GM06990 (cell line): ENCODE results near the gene NME8.

Experiments used
- DNase-seq: peaks from one replicate; pipeline ENCODE4 v3.0.0-alpha.2; 2011; ENCODE audit not compliant: insufficient read length; ENCODE audit errors: extremely low read depth
- H3K27me3 ChIP-seq: replicated peaks from 2 replicates; pipeline ENCODE4 v1.6.0; 2011; ENCODE audit warnings: low read length; ENCODE audit not compliant: control insufficient read depth, insufficient read depth
- H3K36me3 ChIP-seq: 2 replicates; pipeline ENCODE4 v1.5.1; 2011; ENCODE audit warnings: low read length; ENCODE audit not compliant: control insufficient read depth, insufficient read depth
- H3K4me3 ChIP-seq: replicated peaks from 2 replicates; pipeline ENCODE4 v1.5.1; 2011; ENCODE audit warnings: low read depth, mild to moderate bottlenecking, control low read depth, low read length
- TF ChIP-seq, protein P1 (sequence below): IDR thresholded peaks from 2 replicates; pipeline ENCODE4 v1.5.1; 2011; ENCODE audit warnings: low read length, control low read depth, mild to moderate bottlenecking, inconsistent platforms; ENCODE audit not compliant: insufficient read depth, poor library complexity, severe bottlenecking

The NME8 gene

DNA sequence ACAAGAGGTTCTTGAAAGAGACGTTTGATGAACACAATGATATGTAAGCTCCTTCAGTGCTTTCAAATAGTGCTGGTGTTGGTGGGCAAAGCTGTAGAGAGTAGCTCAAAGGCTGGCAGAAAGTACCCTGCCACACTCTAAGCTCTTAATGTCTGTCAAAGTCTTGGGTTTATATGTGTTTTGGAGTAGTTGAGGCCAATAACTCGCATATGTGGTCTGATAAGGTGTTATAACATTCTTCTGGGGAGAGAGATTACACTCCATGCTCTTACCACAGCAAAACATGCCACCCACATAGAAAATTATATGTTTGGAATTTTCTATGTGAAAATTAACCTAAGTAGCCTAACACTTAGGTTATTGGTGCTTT, 30.8 kb upstream of the NME8 start:
- H3K27me3 ChIP-seq, result no peaks in the 10 kb centered on the region
- no peak for DNase-seq
- H3K36me3 ChIP-seq, result no peaks in the 10 kb centered on the region
- H3K4me3 ChIP-seq, result no peak overlapping the region
- TF ChIP-seq, protein P1, sequence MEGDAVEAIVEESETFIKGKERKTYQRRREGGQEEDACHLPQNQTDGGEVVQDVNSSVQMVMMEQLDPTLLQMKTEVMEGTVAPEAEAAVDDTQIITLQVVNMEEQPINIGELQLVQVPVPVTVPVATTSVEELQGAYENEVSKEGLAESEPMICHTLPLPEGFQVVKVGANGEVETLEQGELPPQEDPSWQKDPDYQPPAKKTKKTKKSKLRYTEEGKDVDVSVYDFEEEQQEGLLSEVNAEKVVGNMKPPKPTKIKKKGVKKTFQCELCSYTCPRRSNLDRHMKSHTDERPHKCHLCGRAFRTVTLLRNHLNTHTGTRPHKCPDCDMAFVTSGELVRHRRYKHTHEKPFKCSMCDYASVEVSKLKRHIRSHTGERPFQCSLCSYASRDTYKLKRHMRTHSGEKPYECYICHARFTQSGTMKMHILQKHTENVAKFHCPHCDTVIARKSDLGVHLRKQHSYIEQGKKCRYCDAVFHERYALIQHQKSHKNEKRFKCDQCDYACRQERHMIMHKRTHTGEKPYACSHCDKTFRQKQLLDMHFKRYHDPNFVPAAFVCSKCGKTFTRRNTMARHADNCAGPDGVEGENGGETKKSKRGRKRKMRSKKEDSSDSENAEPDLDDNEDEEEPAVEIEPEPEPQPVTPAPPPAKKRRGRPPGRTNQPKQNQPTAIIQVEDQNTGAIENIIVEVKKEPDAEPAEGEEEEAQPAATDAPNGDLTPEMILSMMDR, result no peak

DNA sequence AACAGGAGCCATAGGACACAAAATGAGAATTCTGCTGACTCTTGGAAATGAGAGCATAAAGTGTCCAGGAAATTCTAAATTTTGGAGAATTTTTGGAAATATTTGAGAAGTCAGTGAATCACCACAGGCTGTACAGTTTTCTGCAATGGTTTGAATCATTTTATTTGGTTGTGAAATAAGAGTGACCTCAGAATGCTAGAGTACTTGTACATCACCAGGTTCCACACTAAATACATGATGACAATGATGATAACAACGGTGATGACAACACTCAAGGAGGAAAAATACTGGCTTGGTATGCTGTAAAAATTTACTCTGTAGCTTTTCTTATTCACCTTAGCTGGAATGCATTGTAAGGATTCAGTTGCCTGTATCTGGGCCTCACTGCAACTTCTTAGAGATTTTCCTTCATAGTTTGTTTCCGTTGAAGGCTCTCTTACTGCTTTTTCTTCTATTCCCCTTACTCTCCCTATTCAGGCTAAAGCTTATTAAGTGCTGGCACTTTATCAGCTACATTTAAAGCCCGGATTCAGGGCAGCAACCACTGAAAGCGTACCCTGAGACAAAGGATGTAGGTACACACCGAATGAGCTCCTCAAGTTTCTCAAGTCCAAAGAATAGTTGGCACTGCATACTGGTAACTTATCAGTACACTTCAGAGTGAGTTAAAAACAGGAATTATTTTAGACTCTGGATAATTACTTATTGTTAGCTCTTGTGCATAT, 30.2 kb upstream of the NME8 start:
- TF ChIP-seq, protein P1, result no peak
- H3K27me3 ChIP-seq, result no peaks in the 10 kb centered on the region
- no peaks in the 10 kb centered on the region for H3K36me3 ChIP-seq
- DNase-seq, result no peak
- H3K4me3 ChIP-seq, result no peak overlapping the region

DNA sequence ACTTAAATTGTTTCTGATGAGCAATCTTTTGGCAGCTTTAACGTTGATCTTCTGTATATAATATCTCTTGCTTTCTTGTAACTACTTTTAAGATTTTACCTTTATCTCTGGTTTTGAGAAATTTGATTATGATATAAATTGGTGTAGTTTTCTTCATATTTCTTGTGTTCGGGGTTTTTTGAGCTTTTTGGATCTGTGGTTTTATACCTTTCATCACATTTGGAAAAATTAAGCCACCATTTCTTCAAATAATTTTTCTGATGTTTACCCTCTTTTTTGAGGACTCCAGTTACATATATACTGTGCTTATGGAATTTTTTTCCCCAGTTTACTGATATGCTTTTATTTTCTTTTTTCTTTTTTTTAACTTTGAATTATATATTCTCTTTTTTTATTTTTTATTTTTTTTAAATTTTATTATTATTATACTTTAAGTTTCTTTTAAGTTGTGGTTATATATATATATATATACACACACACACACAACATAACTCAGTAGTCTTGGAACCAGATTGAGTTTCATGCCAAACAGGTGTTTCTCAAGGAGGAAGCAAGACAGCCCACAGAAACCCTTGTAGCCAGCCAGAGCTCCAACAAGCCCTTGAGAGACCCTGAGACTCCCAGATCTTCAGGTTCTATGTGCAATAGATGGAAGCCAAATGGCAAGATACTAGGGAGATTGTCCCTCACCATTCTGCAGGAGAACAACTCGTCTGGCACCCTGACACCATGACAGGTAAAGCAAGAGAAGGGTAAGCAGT, 27.5 kb upstream of the NME8 start:
- Histone ChIP-seq H3K4me3 (peak overlapping the region; percentile 32), H3K27me3 (no peaks in the 10 kb centered on the region), H3K36me3 (no peaks in the 10 kb centered on the region)
- DNase-seq, result peak; percentile 46
- TF ChIP-seq, protein P1, result no peak

DNA sequence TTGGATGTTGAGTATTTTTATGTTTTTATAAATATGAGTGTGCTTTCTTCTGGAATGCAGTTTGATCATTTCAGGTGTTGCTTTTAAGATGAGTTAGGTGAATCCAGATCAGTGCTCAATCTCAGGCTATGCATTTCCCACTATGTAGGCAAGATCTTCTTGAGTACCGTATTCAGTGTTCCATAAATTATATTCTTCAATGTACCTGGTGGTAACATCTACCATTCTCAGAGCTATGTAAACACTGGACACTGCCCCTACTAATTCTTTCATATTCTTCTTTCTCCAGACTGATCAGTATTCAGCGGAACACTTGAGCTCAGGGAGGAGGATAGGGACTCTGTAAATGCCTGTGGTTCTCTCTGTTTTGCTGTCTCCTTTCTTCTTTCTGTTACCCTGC, 25.5 kb upstream of the NME8 start:
- H3K4me3 ChIP-seq, result no peak overlapping the region
- TF ChIP-seq, protein P1, result no peak
- H3K36me3 ChIP-seq, result no peaks in the 10 kb centered on the region
- no peak for DNase-seq
- H3K27me3 ChIP-seq, result no peaks in the 10 kb centered on the region

DNA sequence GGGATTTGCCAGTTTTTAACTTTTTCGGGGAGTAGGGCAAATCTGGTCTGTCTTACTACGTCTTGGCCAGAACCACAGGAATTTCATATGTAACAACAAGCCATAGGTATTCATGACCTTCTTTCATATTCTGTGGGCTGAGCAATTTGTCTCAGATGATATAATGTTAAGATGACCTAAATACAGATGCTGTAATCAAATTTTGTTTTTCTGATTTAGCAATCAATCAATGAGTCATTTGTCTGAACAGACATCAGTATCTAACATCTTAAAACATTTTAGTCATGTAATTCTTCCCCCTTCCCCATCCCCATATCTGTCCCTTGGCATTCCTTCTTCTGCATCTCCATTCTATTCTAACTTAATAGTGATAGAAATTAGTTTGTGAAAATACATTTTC, 24.8 kb upstream of the NME8 start:
- Histone ChIP-seq H3K36me3 (no peaks in the 10 kb centered on the region), H3K4me3 (no peak overlapping the region), H3K27me3 (no peaks in the 10 kb centered on the region)
- no peak for DNase-seq
- TF ChIP-seq, protein P1, result no peak
